Hematopoietic multipotent progenitor cell treated with erythropoietin and hydrocortisone succinate and interleukin-3 and kit ligand, for 15 days (in vitro differentiated cells): ENCODE results near the gene ZSWIM8.
"Not testable (repeated sequence)": the region's sequence is repeated elsewhere in the genome, so short reads cannot be mapped to it uniquely, and the experiment has no call there.

Source experiments
- DNase-seq: peaks from one replicate; pipeline ENCODE4 v3.0.0-alpha.2; 2015; ENCODE audit warnings: low spot score

ZSWIM8 gene

DNA sequence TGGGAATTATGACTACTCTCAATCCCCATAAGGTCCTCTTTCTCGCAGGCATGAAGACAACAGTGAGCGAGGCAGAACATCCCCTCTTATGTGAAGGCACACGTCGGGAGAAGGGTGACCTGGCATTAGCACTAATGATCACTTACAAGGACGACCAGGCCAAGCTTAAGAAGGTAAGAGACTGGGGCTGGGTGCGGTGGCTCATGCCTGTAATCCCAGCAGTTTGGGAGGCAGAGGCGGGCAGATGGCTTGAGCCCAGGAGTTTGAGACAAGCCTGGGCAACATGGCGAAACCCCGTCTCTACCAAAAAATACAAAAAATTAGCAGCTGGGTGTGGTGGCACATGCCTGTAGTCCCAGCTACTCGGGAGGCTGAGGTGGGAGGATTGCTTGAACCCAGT lies 10.1 kb downstream of the ZSWIM8 start:
- not testable (repeated sequence) for DNase-seq

DNA sequence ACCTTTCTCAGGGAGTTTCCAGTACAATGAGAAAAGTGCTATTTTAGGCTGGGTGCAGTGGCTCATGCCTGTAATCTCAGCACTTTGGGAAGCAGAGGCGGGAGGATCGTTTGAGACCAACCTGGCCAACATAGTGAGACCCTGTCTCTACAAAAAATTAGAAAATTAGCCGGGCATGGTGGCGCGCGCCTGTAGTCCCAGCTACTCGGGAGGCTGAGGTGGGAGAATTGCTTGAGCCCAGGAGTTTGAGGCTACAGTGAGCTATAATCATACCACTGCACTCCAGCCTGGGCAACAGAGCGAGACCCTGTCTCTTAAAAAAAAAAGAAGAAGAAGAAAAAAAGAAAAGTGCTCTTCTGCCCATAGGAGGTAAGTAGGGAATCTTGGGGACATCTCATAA lies 10.6 kb downstream of the ZSWIM8 start:
- not testable (repeated sequence) for DNase-seq

DNA sequence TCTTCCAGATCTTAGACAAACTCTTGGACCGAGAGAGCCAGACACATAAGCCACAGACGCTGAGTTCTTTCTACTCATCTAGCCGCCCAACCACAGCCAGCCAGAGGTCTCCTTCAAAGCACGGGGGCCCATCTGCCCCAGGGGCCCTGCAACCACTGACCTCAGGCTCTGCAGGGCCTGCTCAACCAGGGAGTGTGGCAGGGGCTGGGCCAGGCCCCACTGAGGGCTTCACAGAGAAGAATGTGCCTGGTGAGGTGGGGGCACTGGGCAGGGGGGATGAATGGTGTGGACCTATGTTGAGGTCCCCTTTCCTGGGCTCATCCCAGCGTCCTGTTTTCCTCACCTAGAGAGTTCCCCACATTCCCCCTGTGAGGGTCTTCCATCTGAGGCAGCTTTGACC lies 11.4 kb downstream of the ZSWIM8 start:
- DNase-seq = no peak

DNA sequence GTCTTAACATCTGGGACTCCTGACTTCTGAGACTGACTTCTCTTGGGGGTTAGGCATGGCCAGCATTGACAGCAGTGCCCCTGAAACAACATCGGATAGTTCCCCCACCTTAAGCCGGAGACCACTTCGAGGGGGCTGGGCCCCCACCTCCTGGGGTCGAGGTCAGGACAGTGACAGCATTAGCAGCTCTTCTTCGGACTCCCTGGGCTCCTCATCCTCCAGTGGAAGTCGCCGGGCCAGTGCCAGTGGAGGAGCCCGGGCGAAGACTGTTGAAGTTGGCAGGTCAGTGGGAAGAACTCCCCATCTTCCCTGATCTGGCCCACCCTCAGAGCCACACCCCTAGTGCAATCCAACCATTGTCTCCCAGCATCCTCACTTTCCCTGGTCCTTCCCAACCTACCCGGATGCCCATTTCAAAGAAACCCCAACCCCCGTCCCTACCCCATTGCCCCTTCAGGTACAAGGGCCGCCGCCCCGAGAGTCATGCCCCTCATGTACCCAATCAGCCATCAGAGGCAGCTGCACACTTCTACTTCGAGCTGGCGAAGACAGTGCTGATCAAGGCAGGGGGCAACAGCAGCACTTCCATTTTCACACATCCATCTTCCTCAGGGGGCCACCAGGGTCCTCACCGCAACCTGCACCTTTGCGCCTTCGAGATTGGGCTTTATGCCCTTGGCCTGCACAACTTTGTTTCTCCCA lies 12.1 kb downstream of the ZSWIM8 start:
- DNase-seq = no peak

DNA sequence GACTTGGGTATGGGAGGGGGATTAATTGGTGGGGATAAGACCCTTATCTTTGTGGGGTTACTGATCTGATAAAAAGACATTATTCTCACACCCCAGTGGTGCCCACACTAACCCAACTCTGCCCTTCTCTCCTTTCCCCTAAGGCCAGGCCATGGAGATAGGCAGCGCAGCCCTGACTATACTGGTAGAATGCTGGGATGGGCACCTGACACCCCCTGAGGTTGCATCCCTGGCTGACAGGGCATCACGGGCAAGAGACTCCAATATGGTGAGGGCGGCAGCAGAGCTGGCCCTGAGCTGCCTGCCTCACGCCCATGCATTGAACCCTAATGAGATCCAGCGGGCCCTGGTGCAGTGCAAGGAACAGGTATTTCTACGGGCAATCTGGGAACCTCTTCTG lies 12.7 kb downstream of the ZSWIM8 start:
- DNase-seq = no peak

DNA sequence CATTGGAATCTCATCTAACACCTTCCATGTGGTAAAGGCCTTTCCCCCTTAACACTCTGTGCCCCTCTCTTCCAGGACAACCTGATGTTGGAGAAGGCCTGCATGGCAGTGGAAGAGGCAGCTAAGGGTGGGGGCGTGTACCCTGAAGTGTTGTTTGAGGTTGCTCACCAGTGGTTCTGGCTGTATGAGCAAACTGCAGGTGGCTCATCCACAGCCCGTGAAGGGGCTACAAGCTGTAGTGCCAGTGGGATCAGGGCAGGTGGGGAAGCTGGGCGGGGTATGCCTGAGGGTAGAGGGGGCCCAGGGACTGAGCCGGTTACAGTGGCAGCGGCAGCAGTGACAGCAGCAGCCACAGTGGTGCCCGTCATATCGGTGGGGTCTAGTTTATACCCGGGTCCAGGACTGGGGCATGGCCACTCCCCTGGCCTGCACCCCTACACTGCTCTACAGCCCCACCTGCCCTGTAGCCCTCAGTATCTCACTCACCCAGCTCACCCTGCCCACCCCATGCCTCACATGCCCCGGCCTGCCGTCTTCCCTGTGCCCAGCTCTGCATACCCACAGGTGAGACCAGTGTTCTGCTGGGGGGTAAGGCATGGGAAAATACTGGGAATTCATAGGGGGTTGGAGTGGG lies 13.6 kb downstream of the ZSWIM8 start:
- DNase-seq = no peak

DNA sequence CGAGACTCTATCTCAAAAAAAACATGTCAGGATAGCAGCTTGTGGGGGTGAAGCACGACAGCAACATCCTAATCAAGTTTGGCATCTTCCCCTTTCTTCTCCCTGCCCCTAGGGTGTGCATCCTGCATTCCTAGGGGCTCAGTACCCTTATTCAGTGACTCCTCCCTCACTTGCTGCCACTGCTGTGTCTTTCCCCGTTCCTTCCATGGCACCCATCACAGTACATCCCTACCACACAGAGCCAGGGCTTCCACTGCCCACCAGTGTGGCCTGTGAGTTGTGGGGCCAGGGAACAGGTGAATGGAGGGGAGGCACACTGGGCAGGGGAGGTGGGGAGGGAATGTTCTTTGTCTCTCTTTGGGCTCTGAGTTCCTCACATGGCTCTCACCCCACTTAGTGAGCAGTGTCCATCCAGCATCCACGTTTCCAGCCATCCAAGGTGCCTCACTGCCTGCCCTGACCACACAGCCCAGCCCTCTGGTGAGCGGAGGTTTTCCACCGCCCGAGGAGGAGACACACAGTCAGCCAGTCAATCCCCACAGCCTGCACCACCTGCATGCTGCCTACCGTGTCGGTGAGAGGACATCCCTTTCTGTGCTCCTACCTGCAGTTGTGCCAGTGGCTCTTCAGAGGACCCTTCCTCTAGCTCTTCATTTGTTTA lies 14.6 kb downstream of the ZSWIM8 start:
- no peak for DNase-seq

DNA sequence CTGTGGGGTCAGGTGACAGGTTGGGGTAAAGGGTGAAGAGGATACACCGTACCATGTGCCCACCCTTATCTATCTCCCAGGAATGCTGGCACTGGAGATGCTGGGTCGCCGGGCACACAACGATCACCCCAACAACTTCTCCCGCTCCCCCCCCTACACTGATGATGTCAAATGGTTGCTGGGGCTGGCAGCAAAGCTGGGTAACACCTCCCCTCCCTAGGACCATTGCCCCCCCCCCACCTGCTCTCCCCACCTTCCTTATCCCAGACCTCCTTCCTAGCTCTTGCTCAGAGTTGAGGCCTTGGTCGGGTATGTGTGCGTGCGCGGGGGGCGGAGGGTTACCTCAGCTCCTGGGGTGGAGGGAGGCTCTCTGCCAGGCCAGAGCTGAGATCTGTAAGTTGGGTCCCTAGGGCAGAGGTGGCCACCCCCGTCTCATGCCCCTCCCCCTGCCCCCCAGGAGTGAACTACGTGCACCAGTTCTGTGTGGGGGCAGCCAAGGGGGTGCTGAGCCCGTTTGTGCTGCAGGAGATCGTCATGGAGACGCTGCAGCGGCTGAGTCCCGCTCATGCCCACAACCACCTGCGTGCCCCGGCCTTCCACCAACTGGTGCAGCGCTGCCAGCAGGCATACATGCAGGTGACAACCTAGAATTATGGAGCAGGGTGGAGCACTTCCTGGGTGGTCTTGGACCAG lies 15.3 kb downstream of the ZSWIM8 start:
- no peak for DNase-seq

DNA sequence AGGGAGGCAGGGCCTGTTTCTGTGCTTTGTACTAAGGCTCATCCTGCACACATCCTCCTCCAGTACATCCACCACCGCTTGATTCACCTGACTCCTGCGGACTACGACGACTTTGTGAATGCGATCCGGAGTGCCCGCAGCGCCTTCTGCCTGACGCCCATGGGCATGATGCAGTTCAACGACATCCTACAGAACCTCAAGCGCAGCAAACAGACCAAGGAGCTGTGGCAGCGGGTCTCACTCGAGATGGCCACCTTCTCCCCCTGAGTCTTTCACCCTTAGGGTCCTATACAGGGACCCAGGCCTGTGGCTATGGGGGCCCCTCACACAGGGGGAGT lies 15.8 kb downstream of the ZSWIM8 start:
- no peak for DNase-seq

DNA sequence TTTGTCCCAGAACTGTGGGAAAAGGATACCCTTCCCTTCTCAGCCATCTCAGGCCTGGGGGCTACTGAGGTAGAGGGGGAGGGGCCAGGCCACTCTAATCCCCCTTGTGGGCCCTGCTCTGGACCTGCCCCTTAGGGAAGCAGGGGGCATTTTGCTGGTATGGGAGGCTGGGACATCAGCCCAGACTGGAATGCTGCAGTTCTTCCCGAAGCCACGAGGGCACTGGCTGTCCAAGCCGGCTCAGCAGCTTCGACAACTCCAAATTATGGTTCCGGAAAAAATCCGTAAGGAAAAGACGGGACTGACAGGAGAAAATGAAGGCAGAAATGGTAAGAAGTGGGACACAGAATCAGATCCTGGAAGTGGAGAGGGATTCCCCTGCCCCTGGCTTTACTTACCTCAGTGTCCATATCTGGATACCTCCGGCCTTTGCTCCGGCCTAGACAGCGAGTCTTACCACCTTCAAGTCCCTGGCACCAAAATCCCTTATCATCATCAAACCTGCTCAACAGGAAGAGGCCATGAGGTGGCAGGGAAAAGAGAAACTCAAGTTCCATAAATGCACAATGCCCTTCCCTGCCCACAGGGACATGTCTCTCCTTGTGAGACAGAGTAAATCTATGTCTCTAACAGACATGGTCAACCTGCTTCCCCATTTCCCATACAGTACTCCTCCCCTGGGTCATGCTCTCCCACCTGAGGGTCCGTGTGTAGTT lies 17.0 kb downstream of the ZSWIM8 start:
- no peak for DNase-seq

DNA sequence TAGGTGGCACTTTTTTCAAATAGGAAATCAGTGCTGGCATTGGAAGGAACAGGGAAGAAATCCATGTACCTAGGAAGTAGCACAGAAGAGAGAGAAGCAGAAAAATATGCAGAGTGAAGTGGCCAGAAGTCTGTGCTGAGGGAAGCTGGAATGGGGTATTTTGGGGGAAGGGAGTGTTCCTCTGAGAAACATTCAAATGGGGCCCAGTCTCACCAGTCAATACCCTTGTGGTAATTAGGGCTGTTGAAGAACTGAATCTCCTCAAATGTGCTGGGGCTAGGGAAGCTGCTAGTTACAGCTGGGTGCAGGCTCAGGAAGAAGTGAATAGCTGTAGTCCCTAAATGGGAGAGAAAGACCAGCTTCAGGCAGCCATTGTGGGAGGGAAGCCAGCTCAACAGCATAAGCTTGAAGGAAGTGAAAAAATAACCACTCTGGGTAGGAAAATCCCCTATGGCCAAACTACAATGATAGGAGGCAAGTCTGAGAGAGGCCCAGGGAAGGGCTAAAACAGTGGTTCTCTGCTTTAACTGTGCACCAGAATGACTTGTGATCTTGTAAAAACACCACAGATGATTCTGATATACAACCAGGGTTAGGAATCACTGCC lies 18.4 kb downstream of the ZSWIM8 start:
- DNase-seq = no peak

DNA sequence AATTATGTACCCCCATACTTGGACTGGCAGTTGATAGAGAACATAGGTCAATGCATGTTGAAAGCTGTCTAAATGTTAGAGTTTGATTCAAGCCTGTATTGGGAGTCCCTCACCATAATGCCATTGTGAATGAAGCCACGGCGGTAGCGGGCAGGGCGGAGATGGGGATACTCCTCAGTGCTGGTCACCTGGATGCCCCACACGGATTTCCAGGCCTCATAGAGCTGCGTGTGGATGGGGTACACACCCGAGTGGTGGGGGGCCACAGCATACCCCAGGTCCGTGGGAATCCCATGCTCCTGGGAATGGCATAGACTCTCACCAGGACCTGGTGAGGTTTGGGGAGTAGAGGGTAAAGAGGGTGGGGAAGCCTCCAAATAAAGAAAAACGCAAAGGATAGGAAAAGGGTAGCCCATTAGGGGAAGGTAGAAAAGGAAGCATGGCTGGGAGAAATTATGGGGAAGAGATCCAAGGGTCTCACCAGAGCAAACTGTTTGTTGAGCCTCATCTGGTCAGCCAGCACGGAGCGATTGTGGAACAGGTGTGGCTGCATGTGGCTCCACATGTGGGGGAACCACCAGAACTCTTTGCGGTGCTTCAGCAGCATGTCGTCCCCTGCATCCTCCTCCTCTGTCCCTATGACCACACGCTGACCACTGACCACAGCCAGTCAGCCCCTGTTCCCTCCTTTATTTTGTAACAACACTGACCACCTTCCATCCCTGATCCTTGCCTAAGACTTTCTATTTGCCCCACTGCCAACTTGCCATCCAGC lies 21.0 kb downstream of the ZSWIM8 start:
- no peak for DNase-seq

DNA sequence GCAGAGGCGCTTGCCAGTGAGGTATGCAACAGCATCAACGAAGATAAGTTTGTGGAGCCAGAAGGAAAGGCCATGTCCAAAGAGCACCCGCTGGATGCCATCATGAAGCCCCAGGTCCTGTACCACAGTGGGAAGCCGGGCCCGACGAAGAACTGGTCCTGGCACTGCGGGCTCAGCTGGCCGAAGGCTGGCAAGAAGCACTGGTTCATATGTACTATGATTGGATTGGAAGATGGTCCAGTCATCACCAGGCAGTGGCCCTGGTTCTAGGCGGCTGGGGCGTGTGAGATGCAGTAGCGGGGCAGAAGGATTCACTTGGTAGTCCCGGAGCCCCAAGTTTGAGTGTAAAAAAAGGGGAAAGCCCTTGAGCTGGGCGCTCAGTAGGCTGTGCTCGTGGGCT lies 22.1 kb downstream of the ZSWIM8 start:
- DNase-seq = no peak

DNA sequence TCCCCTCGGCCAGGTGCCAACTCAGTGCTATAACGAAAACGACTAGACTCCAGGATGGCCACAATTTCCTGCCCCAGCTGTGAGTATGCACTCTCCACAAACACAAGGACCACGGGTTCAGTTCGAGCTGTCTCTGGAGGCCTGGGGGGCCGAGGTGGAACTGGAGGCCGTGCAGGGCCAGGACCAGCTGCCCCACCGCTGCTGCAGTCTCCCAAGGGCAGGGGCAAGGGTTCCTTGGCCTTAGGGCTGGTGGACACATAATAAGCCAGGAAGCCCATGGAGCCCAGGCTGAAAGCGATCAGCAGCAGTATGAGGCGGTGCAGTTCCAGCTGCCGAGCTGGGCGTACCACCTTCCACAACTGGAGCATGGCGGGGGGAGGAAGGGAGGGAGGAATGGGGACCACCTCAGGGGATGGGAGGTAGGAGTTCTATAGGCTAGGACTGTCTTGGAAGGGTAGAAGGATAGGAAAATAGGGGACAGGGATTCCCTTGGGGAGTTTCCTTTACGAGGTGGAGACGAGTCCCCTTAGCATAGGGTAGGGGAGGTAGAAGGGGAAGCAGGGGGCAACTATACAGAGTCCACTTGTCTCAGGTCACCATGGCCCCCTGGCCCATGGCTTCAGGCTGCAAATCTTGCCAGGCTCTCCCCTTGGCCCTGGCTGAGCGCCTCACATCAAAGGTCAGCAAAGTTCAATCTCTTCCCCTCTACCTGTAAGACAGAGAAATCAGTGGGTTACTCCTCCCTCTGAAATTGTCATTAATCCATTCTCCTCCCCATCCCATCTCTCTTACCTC lies 22.8 kb downstream of the ZSWIM8 start:
- DNase-seq = no peak

DNA sequence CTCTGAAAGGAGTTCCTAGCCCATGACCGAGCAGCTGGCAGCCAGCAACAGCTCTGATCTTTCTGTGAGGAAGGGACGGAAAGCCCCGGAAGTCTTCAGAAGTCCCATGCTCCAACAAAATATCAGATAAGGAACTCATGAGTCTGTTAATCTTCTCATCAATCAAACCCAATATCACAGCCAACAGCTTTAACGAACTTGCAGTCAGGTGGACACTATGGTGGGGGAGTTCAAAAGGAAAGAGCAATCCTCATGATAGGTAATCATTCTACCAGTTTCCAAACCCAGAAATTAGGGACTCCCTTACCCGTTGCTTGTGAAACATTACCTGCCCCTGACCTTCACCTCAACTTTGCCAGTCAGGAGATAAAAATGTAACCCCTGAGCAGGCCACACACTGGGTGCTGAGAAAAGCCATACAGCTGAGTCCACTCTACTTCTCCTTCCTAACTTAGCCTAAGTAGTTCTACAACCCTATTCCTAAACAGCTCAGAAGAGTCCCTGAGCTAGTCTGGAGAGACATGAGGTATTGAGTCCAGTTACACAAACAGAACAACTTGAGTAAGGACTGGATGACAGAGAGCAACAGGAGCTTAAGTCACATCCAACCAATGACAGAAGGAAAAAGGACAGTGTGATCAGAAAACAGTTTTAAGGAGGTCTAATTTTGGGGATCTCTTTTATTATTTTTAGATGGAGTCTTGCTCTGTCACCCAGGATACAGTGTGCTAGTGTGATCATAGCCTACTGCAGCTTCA lies 23.8 kb downstream of the ZSWIM8 start:
- DNase-seq = no peak

DNA sequence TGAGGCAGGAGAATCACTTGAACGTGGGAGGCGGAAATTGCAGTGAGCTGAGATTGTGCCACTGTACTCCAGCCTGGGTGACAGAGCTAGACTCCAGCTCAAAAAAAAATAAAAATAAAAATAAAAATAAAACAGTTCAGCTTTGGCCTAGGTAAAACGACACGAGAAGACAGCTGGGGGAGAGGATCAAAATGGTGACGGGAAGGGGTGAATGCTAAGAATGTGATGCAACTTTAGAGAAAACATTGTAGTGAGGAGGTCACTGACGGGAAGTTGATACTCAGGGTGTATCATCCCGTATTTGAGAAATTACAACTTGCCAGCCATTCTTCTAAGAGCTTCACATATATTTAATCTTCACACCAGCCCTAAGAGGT lies 24.9 kb downstream of the ZSWIM8 start:
- no peak for DNase-seq

DNA sequence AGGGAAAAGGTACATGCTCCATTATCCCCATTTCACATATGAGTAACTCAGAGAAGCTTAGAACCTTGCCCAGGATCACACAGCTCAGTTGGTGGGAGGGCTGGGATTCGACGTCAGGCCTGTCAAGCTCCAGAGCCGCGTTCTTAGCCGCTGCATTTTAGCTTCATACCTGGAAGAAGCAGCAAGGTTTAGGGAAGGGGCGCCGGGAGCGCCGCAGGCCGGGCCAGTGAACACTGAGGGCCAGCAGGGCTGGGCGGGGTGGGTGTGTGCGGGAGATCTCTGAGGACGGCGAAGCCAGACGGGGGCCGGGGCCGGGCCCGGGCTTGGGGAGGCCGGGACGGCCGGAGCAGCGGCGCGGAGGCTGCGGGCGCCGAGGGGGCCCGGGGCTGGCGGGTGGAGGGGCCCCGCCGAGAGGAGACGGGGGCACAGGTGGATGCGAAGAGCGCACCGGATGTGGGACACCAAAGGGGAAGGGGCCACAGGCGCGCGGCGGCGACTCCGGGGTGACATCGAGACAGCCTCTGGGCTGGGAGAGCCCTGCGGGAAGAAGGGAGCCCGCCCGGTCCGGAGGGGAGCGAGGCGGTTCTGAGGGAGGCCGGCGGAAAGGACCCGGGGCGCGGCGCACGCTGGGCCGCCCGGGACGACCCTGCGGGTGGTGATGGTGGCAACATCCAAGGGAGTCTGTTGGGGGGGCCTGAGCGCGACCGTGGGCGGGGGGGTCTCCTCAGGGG lies 25.5 kb downstream of the ZSWIM8 start:
- peak; percentile 48 for DNase-seq

DNA sequence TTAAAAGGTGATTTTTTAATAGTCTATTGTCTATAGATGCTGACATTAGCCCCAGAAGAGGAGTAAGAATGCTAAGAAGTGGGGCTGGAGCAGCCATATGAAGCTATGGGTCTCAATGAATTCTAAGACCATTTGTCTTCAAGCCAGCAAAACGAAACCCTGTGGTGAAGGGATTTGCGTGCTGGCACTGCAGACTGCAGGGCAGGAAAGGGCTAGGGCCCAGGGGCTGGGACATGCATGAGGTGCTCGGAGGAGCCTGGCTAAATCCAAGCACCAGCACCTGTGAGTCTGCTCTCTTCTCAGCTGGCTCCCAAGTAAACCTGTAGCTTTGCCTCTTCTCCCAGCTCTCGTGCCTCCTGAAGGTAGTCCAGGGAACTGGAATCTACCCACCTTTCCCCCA lies 27.3 kb downstream of the ZSWIM8 start:
- no peak for DNase-seq

DNA sequence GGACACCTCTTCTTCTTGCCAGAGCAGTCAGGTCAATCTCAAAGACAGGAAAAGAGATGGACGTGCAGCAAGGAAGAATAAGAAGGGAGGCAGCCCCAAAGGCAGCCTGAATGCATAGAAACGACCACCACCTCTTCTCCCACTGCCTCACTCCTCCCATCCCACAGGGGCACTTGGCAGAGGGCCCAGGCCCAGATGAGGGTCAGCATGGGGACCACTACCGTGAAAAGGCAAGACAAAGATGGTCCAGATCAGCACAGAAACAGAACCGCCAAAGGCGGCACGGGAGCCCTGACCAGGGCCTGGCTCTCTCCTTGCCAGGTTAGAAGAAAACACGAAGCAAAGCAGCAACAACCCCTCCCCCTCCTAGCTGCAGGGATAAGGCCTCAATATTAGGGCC lies 27.9 kb downstream of the ZSWIM8 start:
- DNase-seq = no peak
